Dendritic cell treated with granulocyte-macrophage colony-stimulating factor and Interleukin-4, amounts not matched to agents 40 ng/mL and 50 ng/mL, for 4 days (primary cell): Measurements from ENCODE around the gene DOCK3.
"Not testable (repeated sequence)": the region's sequence is repeated elsewhere in the genome, so short reads cannot be mapped to it uniquely, and the experiment has no call there.

Experiments
- H3K27ac Mint-ChIP-seq: one replicate; pipeline ENCODE4 v1.8.0; 2022; ENCODE audit warnings: mild to moderate bottlenecking, mixed read lengths
- H3K27me3 Mint-ChIP-seq: one replicate; pipeline ENCODE4 v1.8.0; 2022; ENCODE audit warnings: mild to moderate bottlenecking, mixed read lengths
- H3K36me3 Mint-ChIP-seq: one replicate; pipeline ENCODE4 v1.8.0; 2022; ENCODE audit warnings: low read depth, mixed read lengths
- H3K4me1 Mint-ChIP-seq: one replicate; pipeline ENCODE4 v1.8.0; 2022; ENCODE audit warnings: low read depth, mixed read lengths
- H3K4me3 Mint-ChIP-seq: one replicate; pipeline ENCODE4 v1.8.0; 2022; ENCODE audit warnings: mild to moderate bottlenecking, moderate library complexity, mixed read lengths
- H3K9me3 Mint-ChIP-seq: one replicate; pipeline ENCODE4 v1.8.0; 2022; ENCODE audit warnings: mixed read lengths
- intact Hi-C: fragments of 100-400 bp; cut with micrococcal nuclease; formaldehyde crosslinking; loops from one replicate; pipeline ENCODE4 v1.15.0; 2022

DOCK3 gene

DNA sequence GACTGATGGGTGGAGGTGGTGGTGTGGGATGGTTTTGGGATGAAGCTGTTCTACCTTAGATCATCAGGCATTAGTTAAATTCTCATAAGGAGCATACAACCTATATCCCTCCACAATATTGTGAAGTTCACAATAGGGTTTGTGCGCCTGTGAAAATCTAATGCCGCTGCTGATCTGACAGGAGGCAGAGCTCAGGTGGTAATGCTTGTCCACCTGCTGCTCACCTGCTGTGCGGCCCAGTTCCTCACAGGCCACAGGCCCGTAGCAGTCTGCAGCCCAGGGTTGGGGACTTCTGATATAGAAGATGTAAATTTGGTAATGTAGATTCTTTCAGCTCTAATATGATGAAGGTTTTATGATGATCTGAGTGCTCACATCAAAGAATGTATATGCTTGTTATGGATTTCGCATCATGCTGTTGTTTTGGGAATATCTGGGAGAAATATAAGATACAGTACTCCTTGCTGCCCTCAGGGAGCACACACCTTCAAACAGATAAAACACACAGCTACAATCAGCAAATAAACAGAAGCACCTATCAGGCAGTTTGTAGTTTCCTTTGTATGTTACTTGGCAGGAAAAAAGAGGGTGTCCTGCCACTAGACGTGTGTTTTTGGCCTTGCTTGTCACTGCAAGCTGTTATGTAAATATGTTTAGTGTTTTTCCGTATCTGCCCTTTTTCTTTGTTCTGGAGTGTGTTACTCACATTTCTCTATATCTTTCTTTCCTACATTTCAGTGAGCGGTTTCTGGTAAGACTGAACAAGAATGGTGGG, 471.3 kb downstream of the DOCK3 start:
- Mint-ChIP-seq H3K36me3 (no peaks in the 10 kb centered on the region), H3K27me3 (no peaks in the 10 kb centered on the region), H3K4me3 (no peak overlapping the region), H3K4me1 (no peaks in the 10 kb centered on the region), H3K9me3 (no peaks in the 10 kb centered on the region), H3K27ac (no peak overlapping the region)
- intact Hi-C loops: no loop called here

DNA sequence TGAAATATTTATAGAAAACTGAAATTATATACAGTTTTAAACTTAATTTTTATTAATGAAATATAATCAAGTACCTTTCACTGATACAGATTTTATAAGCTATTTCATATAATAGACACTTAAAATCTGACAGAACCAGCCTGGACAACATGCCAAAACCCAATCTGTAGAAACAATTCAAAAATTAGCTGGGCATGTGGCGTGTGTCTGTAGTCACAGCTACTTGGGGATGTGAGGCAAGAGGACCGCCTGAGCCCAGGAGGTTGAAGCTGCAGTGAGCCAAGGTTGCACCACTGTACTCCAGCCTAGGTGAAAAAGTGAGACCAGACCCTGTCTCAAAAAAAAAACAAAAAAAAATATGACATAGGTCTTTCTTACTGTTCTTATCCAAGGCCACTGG, 472.1 kb downstream of the DOCK3 start:
- intact Hi-C loops: no loop called here
- Mint-ChIP-seq H3K4me1 (no peaks in the 10 kb centered on the region), H3K36me3 (no peaks in the 10 kb centered on the region), H3K4me3 (no peak overlapping the region), H3K27me3 (no peaks in the 10 kb centered on the region), H3K9me3 (peaks cover under 1% of the 10 kb centered on the region), H3K27ac (no peak overlapping the region)

DNA sequence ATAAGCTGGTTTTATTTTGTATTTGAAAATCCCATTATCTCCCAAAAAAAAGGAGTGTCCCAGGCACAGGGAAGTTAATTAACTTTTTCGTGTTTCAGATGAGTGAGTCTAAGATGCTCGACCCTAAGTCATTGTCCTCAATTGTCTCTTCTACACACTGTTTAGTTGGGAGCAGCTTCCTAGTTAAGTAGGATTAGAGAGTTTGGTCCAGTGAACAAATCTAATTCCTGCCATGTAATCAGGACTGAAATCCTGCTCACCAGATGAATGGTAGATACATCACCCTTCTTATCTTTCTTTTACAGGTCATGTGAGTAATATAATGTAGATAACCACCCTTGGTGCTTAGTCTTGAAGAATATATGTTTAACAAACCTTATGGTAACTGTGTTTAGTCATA, 481.4 kb downstream of the DOCK3 start:
- peaks cover 8% of the 10 kb centered on the region for H3K9me3 Mint-ChIP-seq
- no peaks in the 10 kb centered on the region for H3K36me3 Mint-ChIP-seq
- intact Hi-C loops: no loop called here
- H3K4me1 Mint-ChIP-seq: no peaks in the 10 kb centered on the region
- H3K27me3 Mint-ChIP-seq: no peaks in the 10 kb centered on the region
- H3K27ac Mint-ChIP-seq: no peak overlapping the region
- no peak overlapping the region for H3K4me3 Mint-ChIP-seq

DNA sequence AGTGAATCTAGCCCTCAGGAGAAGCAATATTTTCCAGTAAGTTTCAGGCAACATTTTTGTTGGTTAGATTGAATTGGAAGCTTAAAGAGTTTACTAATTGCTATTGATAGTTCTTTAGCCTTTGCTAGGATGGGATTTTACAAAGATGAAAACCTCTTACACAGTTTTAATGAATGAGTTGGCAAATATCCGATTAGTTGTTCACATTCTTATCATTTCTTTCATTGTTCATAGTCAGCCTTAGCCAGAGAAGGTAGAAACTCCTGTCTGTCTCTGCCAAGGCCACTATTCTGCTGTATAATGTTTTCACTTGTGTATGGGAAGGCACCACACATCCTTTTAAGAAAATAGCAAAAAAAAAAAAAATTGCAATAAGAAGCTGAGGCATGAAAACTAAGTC, 488.3 kb downstream of the DOCK3 start:
- no peak overlapping the region for H3K4me3 Mint-ChIP-seq
- H3K27ac Mint-ChIP-seq: no peak overlapping the region
- H3K4me1 Mint-ChIP-seq: no peaks in the 10 kb centered on the region
- no peaks in the 10 kb centered on the region for H3K9me3 Mint-ChIP-seq
- no peaks in the 10 kb centered on the region for H3K36me3 Mint-ChIP-seq
- H3K27me3 Mint-ChIP-seq: no peaks in the 10 kb centered on the region
- intact Hi-C loops: no loop called here

DNA sequence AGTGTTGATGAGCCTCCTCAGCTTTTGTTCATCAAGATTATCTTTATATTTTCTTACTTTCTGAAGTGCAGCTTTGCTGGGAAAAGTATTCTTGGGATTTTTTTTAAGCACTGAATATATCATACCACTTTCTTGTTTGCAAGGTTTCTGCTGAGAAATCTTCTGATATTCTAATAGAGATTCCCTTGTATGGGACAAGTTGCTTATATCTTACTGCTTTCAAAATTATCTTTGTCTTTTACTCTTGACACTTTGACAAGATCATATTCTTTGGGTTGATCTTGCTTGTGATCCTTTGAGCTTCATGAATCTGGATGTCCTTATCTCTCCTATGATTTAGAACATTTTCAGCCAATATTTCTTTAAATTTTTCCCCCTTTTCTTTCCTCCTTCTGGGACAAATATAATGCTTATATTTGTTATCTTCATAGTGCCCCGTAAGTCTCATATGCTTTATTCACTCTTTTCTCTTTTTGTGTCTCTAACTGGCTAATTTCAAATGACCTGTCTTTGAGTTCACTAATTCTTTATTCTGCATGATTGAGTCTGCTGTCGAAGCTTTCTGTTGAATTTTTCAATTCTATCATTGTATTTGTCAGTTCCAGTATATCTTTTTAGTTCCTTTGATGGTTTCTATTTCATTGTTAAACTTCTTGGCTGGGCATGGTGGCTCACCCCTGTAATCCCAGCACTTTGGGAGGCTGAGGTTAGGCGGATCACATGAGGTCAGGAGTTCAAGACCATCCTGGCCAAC, 499.0 kb downstream of the DOCK3 start:
- H3K4me3 Mint-ChIP-seq: no peak overlapping the region
- no peaks in the 10 kb centered on the region for H3K36me3 Mint-ChIP-seq
- no peak overlapping the region for H3K27ac Mint-ChIP-seq
- no peaks in the 10 kb centered on the region for H3K4me1 Mint-ChIP-seq
- no peaks in the 10 kb centered on the region for H3K27me3 Mint-ChIP-seq
- peaks cover 64% of the 10 kb centered on the region for H3K9me3 Mint-ChIP-seq
- intact Hi-C loops: no loop called here

DNA sequence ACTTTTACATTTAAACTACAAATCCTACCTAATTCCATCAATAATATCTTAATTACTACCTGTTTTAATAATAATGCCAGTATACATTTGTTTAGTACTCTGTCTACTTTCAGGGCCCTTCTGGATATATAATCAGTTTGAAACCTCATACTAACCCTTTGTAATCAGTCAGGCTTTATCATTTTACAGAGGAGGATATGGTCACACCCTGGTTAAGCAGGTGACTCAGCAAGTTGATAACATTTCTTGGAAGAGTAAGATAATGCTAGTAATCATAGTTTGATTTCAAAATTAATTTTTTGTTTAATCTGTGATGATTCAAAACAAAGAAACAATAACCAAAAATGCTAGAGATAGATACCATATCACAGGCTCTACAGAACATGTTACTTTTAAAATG, 502.2 kb downstream of the DOCK3 start:
- Mint-ChIP-seq H3K9me3 (peaks cover 39% of the 10 kb centered on the region), H3K36me3 (no peaks in the 10 kb centered on the region), H3K27ac (no peak overlapping the region), H3K4me3 (no peak overlapping the region), H3K4me1 (no peaks in the 10 kb centered on the region), H3K27me3 (no peaks in the 10 kb centered on the region)
- intact Hi-C loops: no loop called here

DNA sequence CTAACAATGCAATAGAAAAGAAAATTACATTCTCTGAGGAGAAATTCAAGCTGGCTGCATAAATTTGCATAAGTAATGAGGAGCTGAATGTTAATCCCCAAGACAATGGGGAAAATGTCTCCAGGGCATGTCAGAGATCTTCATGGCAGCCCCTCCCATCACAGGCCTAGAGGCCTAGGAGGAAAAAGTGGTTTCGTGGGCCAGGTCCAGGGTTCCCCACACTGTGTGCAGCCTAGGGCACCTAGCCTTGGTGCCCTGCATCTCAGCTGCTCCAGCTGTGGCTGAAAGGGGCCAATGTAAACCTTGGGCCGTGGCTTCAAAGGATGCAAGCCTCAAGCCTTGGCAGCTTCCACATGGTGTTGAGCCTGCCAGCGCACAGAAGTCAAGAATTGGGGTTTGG, 511.7 kb downstream of the DOCK3 start:
- H3K27me3 Mint-ChIP-seq, H3K9me3 Mint-ChIP-seq, H3K4me1 Mint-ChIP-seq, intact Hi-C loops, H3K27ac Mint-ChIP-seq, H3K36me3 Mint-ChIP-seq, H3K4me3 Mint-ChIP-seq: not testable (repeated sequence)

DNA sequence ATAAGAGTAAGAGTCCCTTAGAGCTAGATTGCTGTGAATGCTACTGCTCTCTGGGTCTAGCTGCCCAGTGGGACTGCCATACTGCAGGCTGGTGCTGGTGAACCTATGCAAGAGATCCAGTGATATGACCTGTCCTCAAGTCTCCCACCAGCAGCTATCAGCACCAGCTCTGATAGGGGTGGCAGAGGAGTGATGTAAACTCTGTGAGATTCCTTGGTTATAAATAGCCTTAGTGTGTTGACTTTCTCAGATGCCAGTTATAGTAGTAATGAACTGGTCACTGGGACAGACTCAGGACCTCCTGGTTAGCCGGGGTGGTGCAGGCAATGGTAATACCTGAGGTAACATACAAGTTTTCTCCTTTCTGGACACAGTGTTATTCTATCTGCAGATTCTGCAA, 515.5 kb downstream of the DOCK3 start:
- Mint-ChIP-seq H3K9me3 (no peaks in the 10 kb centered on the region), H3K4me3 (no peak overlapping the region)
- intact Hi-C loops: no loop called here

DNA sequence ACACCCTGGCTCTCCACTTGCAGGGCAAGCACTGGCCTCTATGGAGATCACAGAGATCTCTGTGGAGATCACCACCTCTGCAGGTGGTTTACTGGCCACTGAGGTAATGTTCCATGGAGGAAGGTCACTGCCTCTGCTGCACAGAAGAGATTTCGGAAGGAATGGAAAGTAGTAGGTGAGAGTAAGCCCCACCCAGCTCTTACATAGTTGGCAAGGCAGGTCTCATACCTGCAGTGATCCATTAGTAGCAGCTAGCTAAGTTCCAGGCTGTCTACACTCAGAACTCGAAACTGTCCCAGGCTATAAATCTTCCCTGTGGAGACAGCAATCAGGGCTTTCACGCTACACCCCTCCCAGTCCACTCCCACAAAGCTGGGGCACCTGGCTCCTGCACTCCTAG, 516.1 kb downstream of the DOCK3 start:
- H3K27ac Mint-ChIP-seq: no peak overlapping the region
- no peaks in the 10 kb centered on the region for H3K4me1 Mint-ChIP-seq
- peaks cover under 1% of the 10 kb centered on the region for H3K9me3 Mint-ChIP-seq
- intact Hi-C loops: no loop called here
- H3K36me3 Mint-ChIP-seq: no peaks in the 10 kb centered on the region
- H3K27me3 Mint-ChIP-seq: no peaks in the 10 kb centered on the region
- H3K4me3 Mint-ChIP-seq: no peak overlapping the region

More for the DNA sequence above, 515.5 kb downstream of the DOCK3 start:
- Mint-ChIP-seq H3K27me3 (no peaks in the 10 kb centered on the region), H3K4me1 (no peaks in the 10 kb centered on the region), H3K36me3 (no peaks in the 10 kb centered on the region), H3K27ac (no peak overlapping the region)

DNA sequence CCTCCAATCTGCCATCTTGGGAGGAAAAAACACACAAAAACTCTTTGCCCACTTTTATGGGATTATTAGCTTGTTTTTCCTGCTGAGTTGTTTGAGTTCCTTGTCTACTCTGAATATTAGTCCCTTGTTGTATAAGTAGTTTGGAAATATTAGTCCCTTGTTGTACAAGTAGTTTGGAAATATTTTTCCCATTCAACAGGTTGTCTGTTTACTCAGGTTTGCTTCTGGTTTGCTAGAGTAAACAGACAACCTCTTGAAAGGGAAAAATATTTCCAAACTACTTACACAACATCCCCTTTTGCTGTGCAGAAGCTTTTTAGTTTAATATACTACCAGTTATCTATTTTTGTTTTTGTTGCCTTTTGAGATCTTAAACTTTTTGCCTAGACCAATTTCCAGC, 517.0 kb downstream of the DOCK3 start:
- Mint-ChIP-seq H3K4me3 (no peak overlapping the region), H3K4me1 (no peaks in the 10 kb centered on the region), H3K27ac (no peak overlapping the region)

DNA sequence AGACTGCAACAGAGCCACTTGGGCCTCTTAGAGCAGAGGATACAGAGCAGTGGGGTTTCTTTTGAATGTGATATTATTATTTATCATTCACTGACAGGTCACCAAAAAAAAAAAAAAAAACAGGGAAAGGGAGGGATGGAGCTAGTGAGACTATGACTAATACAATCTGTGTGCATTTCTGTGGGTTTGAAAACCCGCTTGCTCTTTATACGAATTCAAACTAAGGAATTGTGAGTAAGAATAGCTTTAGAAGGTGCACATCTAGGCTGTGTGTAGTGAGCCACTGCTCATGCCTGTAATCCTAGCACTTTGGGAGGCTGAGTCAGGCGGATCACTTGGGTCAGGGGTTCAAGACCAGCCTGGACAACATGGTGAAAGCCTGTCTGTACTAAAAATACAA, 523.8 kb downstream of the DOCK3 start:
- Mint-ChIP-seq H3K27ac (no peak overlapping the region), H3K4me1 (no peaks in the 10 kb centered on the region), H3K9me3 (peaks cover 36% of the 10 kb centered on the region), H3K36me3 (no peaks in the 10 kb centered on the region), H3K27me3 (no peaks in the 10 kb centered on the region), H3K4me3 (no peak overlapping the region)
- intact Hi-C loops: no loop called here

More for the DNA sequence above, 517.0 kb downstream of the DOCK3 start:
- intact Hi-C loops: no loop called here
- Mint-ChIP-seq H3K27me3 (no peaks in the 10 kb centered on the region), H3K36me3 (no peaks in the 10 kb centered on the region), H3K9me3 (peaks cover 10% of the 10 kb centered on the region)

DNA sequence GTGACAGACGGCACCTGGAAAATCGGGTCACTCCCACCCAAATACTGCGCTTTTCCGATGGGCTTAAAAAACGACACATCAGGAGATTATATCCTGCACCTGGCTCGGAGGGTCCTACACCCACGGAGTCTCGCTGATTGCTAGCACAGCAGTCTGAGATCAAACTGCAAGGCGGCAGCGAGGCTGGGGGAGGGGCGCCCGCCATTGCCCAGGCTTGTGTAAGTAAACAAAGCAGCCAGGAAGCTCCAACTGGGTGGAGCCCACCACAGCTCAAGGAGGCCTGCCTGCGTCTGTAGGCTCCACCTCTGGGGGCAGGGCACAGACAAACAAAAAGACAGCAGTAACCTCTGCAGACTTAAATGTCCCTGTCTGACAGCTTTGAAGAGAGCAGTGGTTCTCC, 524.6 kb downstream of the DOCK3 start:
- H3K27ac Mint-ChIP-seq, H3K27me3 Mint-ChIP-seq, intact Hi-C loops, H3K4me3 Mint-ChIP-seq, H3K4me1 Mint-ChIP-seq, H3K36me3 Mint-ChIP-seq: not testable (repeated sequence)
- H3K9me3 Mint-ChIP-seq: peaks cover 36% of the 10 kb centered on the region

DNA sequence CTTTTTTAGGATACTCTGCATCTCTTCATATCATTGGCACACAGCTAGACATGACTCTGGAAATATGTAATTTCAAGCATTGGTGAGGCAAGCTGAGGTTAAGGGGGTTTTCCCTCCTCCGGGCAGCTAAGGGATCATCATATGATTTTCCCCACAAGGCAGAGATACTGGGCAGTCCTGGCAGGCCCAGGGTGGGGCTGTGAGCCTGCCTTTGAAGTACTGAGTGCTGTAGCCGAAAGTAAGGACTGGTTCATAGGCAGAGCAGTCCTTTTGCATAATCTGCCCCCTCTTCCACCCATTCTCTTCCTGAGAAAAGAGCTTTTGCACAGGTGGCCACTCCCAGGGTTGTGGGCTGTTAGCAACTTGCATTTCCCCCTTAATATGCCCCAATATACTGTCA, 541.6 kb downstream of the DOCK3 start:
- Mint-ChIP-seq H3K4me1 (no peaks in the 10 kb centered on the region), H3K27me3 (no peaks in the 10 kb centered on the region), H3K4me3 (no peak overlapping the region), H3K27ac (no peak overlapping the region), H3K9me3 (no peaks in the 10 kb centered on the region), H3K36me3 (no peaks in the 10 kb centered on the region)
- intact Hi-C loops: no loop called here

DNA sequence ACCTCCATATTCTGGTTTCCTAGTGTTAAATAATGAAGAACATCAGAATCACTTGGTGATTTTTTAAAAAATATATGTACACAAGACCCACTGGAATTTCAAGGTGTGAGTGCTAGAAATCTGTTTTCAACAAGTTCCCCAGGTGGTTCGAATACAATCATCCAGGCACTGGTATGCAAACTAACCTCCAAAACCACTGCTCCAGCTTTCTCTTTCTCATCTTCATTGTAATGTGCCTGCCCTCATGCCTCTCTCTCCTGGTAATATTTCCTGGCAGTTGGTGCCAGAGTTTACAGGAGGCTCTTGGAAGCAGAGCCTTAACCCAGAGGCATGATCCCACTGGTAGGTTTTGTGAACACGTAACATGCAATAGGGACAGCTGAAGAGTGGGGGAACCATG, 547.2 kb downstream of the DOCK3 start:
- Mint-ChIP-seq H3K4me1 (no peaks in the 10 kb centered on the region), H3K27ac (no peak overlapping the region), H3K36me3 (no peaks in the 10 kb centered on the region), H3K4me3 (no peak overlapping the region), H3K27me3 (peaks cover 2% of the 10 kb centered on the region), H3K9me3 (no peaks in the 10 kb centered on the region)
- intact Hi-C loops: no loop called here

DNA sequence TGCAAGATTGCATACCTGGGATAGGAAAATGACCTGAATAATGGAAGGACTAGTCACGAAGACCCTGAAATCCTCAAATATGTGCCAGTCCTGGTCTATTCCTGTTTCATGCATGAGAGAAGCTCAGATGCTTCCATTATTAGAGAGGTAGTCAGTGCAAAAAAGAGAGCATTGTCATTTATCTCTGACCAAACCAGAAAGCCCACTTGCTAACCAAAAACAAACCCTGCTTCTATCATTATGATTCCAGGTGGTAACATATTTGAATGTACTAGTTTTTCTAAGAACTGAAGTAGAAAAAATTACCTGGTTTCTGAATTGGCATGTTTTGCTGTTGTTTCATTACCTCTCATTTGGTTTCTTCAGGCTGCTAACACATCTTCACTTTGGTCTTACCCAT, 549.6 kb downstream of the DOCK3 start:
- intact Hi-C loops: no loop called here
- Mint-ChIP-seq H3K27ac (no peak overlapping the region), H3K4me3 (no peak overlapping the region), H3K9me3 (no peaks in the 10 kb centered on the region), H3K36me3 (no peaks in the 10 kb centered on the region), H3K27me3 (peaks cover 4% of the 10 kb centered on the region), H3K4me1 (no peaks in the 10 kb centered on the region)
